Inflammatory macrophage treated with lipopolysaccharide for 1 hour (primary cell): ENCODE results near the gene CDK7.
"Not testable (repeated sequence)": the region's sequence is repeated elsewhere in the genome, so short reads cannot be mapped to it uniquely, and the experiment has no call there.

Experiments
- DNase-seq, 2 donors: peaks; one replicate each; pipeline ENCODE4 v3.0.0-alpha.2; 2020 to 2022

Gene CDK7

DNA sequence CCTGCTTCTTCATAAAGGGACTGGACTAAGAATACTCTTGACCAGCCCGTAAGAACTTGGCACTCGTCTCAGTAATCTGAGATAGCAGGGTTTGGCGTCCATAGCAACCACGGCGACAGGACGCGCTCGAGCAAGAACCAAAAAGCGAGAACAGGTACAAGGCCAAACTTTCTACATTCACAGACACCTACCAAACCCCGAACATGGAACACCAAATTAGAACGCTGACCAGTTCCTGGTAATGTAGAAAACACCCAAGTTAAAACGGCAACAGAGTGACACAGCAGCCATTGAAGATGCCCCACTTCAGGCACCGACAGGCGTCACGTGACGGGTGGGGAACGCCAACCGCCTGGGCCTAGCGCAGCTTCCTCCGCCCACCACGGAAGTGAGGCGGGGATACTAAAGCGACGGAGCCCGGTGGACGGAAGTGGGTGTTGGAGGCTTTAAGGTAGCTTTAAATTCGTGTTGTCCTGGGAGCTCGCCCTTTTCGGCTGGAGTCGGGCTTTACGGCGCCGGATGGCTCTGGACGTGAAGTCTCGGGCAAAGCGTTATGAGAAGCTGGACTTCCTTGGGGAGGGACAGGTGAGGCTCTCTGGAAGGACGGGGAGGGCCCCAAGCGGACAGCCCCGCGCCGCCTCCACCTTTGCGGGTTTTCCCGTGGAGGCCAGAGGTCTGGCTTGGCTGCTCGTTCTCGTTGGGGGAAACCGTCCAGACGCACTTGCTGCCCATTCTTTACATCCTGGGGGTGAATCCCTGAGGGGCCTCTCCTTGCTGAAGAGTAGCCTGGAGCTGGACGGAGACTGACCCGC is at the start of gene CDK7:
Gene CDK7, plus strand, starts transcription at position 430 of the 812 bp plus-strand sequence. Its CDS starts 90 bp downstream, at position 520.
- peak; percentile 92 to 93 for DNase-seq

DNA sequence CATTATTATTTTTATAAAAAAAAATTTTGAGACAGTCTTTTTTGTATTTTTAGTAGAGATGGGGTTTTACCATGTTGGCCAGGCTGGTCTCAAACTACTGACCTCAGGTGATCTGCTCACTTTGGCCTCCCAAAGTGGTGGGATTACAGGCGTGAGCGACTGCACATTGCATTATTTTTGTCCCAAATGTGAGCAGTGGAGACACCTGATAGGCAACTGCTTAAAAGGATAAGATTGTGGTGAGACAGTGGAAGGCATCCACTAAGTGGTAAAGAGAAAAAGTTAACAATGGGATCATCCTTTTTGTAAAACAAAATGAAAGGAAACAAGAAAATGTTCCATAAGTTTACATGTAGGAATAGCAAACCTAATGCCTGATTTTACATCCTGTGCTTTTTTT is 47.3 kb upstream of the CDK7 start:
- DNase-seq, result no peak

DNA sequence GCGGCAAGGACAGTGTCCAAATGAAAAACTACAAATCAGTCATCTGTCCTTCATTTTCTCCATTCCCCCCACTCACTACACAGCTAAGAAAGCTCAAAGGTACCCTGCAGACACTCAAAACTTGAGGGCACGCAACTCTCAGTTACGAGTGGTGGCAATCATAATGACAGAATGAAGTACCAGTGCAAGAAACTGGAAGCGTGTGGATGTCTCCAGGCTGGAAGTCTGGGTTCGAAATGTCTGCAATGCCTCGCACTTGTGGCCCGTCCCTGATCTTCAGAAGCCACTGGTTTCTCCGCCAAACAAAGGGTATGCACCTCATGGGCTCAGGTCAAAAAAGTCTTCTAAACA is 45.9 kb upstream of the CDK7 start:
- no peak for DNase-seq

DNA sequence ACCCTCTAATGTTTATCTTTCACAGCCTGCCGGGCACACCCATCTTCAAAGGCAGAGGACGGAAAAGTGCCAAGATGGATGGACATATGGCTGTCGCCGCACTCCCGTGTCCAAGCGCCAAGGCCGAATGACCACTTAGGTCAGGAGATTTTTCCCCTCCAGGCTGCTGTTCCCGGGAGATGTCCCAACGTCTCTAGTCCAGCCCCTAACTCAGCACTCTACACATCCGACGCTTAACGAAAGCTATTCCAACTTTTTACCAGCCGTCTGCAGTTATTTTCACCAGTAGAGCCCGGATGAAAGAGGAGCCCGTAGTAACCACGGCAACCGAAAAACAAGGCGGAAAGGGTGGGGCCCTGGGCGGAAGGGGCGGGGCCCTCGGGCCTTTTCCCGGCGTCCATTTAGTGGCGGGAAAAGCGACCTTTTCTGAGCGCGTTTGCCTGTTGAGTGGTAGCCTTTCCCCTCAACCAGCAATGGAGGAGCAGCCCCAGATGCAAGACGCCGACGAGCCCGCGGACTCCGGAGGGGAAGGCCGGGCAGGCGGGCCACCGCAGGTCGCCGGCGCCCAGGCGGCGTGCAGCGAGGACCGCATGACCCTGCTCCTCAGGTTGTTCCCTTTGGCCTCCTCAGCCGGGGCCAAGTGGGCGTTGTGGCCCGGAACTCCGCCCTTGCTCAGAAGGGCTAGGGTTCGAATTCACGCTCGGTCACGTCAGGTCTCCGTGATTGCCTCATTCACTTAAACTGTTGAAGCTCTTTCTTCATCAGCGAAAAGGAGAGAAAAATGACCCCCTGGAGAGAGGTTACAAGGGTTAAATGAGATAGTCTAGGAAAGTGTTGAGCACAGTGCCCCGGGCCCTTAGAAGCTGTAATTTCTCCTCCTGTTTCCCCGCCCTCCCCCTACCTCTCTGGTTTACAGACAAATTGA is 45.3 kb upstream of the CDK7 start, which contains the start of gene CENPH:
Gene CENPH, plus strand, starts transcription at position 422 of the 925 bp plus-strand sequence. Its CDS starts 52 bp downstream, at position 474.
- DNase-seq, result peak; percentile 89 to 96

DNA sequence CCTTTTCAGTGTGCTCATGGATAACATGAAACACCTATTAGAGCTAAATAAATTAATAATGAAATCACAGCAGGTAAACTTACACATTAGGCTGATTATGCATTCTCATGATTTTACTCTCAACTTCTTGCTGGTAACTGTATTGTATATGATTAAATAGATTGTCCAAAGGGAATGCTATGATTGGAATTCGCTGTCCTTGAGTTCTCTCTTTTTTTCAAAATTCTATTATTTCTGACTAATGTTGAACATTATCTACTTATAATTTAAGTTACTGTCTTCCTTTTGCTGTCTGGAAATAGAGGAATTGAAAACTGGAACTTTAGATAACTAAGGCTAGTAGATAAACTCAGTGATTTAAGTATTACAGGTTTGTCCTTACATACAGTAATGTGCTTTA is 32.2 kb upstream of the CDK7 start:
- no peak for DNase-seq

DNA sequence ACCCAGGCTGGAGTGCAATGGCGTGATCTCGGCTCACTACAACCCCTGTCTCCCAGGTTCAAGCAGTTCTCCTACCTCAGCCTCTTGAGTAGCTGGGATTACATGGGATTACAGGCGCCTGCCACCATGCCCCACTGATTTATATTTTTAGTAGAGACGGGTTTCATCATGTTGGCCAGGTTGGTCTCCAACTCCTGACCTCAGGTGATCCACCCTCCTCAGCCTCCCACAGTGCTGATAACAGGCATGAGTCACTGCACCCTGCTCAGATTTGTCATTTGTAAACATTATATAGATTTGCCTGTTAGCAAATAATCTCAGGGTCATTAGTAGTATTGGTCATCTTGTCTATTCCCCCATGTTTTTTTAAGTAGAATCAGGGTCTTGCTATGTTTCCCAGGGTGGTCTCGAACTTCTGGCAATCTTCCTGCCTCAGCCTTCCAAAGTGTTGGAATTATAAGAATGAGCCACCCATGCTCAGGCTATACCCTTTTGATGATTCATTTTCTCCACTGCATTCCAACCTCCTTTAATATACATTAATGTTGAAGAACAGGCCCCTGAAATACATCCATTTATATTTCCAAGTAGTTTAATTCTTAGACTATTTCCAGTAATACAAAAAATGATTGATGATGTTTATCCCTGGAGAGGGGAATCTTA is 28.0 kb upstream of the CDK7 start:
- no peak for DNase-seq

DNA sequence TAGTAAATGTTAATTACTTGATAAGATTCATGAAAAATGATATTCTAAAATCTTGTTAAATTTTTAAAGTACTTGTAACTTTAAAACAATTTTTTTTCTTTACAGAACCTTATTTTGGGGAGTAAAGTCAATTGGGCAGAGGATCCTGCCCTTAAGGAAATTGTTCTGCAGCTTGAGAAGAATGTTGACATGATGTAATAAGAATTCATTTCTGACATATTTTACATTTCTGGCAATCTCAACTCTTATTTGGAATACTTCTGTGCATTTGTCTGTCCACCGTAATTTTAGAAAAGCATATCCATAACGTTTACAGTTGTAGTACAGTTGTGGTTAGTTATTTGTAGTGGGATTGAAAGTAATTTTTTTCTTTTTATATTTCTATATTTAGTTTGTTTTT is 25.1 kb upstream of the CDK7 start:
- DNase-seq, result no peak

DNA sequence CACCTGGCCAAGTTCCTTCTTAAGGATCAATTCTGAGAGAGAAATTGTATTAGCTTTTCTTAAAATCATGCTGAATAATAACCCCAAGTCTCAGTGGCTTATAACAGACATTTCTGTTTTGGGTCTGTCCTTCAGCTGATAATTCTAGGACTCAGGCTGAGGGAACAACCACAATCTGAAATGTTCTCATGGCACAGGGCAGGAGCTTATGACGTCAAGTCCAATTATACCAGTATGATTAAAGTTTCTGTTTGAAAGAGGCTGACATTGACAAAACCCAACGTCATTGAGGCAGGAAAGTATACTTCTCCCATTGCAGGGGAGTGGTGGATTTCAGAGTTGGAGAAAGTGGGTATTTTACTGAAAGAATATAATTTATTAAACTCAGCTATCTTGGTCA is 23.5 kb upstream of the CDK7 start:
- no peak for DNase-seq

DNA sequence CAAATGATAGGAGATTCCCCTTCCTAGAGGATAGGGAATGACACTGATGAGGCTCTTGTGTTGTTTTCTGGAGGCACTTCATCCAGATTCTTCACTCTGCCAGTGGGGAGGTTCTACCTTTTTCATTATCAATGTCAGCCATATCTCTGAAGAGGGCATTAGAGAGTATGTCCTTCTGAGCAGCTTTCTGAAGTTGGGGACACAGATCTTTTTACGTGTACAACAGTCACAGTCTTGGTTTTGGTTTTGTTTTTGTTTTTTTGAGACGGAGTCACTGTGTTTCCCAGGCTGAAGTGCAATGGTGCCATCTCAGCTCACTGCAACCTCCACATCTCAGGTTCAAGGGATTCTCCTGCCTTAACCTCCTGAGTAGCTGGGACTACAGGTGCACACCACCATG is 22.7 kb upstream of the CDK7 start:
- DNase-seq, result no peak

DNA sequence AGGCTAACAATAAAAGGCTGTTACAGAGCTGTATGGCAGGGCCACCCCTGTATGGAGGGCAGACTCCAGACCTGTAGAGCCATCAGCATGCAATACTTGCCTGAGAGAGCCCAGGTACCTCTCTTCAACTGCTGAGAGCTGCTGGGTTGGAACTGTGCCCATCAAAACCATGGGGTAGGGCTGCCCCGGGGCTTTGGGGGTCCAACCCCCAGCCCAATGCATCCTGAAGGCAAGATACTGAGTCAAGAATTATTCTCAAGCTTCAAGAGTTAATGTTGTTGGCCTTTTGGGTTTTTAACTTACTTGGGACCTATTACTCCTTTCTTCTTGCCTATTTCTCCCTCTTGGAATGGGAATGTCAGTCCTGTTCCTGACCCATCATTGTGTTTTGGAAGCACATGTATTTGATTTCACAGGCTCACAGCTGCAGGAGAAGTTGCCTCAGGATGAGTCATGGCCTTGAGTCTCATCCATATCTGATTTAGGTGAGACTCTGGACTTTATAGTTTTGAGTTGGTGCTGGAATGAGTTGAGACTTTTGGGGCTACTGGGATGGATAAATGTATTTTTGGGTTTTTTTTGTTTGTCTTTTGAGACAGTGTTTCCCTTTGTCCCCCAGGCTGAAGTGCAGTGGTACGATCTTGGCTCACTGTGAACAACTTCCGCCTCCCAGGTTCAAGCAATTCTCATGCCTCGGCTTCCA is 21.0 kb upstream of the CDK7 start:
- DNase-seq, result no peak

DNA sequence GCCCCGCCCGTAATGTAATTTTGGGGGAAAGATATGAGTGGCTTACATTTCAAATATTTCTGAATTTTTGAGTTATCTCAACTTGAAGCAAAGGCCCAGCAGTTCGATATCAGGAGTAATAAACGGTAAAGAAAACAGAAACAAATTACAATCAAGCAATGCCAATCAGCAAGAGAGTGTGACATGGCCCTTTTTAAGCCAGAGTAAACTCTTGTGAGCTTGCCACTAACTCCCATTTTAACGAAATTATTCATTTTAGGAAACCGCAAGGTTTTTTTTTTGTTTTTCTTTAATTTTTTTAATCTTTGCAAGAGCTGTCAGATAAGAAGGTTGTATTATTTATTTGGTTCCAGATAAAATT is 17.6 kb upstream of the CDK7 start:
- DNase-seq, result no peak

DNA sequence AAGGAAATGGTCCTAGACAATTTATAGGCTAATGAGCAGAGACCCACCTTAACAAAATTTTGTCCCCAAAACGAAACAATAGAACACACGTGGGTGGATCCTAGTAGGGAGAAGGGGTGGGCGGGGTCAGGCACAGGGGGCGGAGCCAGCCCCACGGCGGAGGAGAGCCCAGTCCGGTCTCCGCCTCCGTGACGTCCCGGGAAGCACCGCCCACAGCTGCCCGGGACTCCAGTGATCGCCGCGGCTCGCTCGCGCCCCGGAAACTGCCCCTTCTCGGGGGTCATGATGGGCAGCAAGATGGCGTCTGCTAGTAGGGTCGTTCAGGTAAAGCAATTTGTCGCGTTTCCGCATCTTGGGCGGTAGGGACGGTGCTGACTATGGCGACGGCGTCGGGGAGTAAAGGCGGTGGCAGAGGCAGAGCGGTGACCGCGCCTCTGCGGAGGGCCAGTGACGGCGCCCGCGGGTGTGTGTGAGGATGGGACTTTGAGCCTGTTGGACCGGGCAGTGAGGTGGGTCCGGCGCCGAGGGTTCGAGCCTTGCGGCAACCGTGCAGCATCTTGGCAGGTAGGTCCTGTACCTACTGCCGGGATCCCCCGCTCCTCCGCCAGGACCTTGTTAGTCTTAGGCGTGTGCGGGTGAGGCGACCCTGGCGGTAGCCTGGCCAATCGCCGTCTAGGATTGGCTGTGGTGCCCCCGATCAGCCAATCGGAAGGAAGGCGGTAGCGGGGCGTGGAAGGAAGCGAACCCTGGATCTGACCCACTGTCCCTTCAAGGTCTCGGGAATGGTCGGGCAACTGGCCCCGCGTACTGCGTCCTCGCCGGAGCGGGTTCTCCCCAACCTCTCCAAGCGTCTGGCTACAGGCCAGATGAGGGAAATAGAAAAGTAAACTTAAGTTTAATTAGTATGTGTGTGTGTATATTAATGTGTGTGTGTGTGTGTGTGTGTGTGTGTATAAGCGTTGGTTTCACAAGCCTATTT is 16.8 kb upstream of the CDK7 start:
- DNase-seq, result peak; percentile 94 to 98

DNA sequence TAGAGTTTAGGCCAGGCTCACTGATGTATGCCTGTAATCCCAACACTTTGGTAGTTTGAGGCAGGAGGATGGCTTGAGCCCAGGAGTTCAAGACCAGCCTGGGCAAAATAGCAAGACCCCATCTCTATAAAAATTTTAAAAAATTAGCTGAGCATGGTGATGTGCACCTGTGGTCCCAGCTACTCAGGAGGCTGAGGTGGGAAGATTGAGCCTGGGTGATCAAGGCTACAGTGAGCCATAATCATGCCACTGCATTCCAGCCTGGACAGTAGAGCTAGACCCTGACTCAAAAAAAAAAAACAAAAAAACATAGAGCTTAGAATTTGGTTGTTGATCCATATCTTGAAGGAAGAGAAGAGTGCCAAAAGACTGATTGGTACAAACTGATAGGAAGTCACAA is 14.7 kb upstream of the CDK7 start:
- no peak for DNase-seq

DNA sequence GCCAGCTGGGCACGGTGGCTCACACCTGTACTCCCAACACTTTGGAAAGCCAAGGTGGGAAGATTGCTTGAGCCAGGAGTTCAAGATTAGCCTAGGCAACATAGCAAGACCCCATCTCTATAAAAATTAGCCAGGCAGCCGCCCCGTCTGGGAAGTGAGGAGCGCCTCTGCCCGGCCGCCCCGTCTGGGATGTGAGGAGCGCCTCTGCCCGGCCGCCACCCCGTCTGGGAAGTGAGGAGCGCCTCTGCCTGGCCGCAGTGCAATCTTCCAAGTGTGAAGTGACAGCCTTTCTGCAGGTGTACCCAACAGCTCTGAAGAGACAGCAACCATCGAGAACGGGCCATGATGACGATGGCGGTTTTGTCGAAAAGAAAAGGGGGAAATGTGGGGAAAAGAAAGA is 14.3 kb upstream of the CDK7 start:
- not testable (repeated sequence) for DNase-seq

DNA sequence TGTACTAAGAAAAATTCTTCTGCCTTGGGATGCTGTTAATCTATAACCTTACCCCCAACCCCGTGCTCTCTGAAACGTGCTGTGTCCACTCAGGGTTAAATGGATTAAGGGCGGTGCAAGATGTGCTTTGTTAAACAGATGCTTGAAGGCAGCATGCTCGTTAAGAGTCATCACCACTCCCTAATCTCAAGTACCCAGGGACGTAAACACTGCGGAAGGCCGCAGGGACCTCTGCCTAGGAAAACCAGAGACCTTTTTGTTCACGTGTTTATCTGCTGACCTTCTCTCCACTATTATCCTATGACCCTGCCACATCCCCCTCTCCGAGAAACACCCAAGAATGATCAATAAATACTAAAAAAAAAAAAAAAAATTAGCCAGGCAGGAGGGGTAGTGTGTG is 13.9 kb upstream of the CDK7 start:
- not testable (repeated sequence) for DNase-seq

DNA sequence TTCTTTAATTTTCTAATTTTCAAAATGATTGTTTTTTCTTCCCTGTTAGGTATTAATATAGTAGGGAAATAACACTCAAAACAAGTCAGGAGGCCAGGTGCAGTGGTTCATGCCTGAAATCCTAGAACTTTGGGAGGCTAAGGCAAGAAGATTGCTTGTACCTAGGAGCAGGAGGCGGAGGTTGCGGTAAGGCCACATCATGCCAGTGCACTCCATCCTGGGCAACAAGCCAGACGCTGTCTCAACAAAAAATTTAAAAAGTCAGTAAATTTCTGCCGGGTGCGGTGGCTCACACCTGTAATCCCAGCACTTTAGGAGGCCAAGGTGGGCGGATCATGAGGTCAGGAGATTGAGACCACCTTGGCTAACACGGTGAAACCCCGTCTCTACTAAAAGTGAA is 10.2 kb upstream of the CDK7 start:
- DNase-seq, result no peak

DNA sequence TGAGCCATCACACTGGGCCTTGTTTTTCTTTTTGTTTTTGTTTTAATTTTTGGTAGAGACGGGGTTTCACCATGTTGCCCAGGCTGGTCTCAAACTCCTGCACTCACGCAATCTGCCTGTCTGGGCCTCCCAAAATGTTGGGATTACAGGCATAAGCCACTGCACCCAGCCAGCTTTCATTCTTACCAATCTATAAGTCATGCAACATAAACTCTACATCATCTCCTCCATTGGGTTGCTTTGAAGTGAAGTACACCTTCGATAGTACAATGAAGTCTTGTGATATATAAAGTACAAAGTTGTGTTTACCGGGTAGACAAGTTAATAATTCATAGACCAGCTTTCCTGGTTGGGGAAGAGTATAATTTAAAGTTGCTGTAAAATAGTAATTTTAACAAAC is 8.8 kb upstream of the CDK7 start:
- DNase-seq, result no peak

DNA sequence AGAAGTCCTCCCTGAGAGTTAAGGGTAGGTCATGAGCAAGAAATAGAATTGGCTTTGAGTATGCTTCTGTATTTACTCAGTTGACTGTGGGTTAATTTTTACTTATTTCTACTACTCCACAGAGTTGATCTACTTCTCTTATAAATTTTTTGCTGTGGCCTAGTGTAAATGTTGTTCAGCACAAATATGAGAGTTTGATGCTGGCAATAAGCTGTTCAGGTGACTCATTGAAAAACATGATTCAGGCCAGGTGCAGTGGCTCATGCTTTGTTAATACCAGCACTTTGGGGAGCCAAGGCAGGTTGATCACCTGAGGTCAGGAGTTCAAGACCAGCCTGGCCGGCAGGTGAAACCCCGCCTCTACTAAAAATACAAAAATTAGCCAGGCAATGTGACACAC is 4.5 kb upstream of the CDK7 start:
- DNase-seq, result no peak

DNA sequence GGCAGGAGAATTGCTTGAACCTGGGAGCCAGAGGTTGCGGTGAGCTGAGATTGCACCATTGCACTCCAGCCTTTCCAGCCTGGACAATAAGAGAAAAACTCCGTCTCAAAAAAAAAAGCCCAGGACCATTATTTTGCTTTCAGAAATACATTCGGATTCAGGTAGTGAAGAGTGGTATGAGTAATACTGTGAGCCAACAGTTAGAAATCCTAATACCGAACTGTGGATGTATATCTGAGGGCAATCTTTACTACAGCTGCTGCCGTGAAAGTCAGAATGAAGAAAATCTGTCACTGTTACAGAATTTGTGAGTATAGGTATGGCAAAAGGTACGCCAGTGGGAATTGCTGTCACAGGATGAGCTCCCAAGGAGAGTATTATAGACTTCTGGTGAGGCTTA is 3.4 kb upstream of the CDK7 start:
- DNase-seq, result no peak

DNA sequence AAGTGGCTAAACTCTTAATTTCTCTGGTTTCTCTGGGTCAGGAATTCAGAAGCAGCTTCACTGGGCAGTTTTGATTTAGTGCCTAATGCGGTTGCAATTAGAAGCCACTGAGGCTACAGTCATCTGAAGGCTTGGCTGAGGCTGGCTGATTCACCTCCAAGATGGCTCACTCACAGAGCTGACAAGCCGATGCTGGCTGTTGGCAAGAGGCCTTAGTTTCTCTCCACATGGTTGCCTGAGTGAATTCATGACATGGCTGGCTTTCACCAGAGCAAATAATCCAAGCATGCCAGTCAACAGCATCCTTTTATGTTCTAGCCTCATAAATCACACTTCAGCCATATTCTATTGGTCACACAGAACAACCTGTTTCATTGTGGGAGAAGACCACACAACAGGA is 2.8 kb upstream of the CDK7 start:
- no peak for DNase-seq

DNA sequence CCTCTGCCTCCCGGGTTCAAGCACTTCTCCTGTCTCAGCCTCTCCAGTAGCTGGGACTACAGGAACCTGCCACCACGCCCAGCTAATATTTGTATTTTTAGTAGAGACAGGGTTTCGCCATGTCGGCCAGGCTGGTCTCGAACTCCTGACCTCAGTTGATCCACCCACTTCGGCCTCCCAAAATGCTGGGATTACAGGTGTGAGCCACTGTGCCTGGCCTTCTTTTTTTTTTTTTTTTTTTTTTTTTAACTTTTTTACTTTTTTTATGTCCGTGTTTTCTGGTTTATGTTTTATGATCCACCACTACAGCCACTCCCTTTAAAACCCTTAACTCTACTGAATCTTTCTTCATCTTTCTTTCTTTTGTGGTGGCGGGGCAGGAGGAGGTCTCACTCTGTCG is 2.0 kb downstream of the CDK7 start:
- not testable (repeated sequence) for DNase-seq

DNA sequence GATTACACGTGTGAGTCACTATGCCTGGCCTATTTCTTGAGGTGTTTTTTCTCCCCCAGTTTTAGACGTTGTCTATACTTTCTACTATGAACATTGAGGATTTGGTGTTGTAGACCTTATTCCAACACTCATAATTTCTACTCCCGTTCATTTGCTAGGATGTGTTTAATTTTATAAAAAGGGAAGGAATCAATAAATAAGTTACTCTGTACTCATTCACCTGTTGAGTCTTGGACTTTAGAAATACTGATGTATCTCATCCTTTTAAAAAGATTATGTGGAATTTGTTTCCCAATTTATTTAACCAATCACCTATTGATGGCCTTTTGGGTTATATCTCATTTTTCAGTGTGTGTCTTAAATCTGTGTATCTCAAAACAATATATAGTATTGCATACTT is 3.2 kb downstream of the CDK7 start:
- DNase-seq, result no peak
